ENCODE results near the gene PACS1. TPM values are rescaled to one million over a fixed set of nuclear protein-coding genes. Genes with fewer than 3 reads are reported as not detected.

Gene PACS1
- total RNA-seq, 1 donor from 2014 or later: 138 TPM

GRCh38 chr11:66047541-66048365, 22.3 kb upstream of the PACS1 start:
- Histone ChIP-seq H3K27ac (no peak overlapping the region), H3K4me1 (peaks cover 0 to 11% of the 10 kb centered on the region in 2 donors), H3K27me3 (no peaks in the 10 kb centered on the region), H3K9me3 (no peaks in the 10 kb centered on the region), H3K4me3 (no peak overlapping the region), H3K36me3 (no peaks in the 10 kb centered on the region)
- DNase-seq (ENCODE audit: low spot score in 2 of 2): no peak
- intact Hi-C loops (cut with DNase I): no loop called here
- no peak for TF ChIP-seq CTCF (IDR thresholded peaks at IDR 0.05)

GRCh38 chr11:66048547-66049323, 21.3 kb upstream of the PACS1 start, which contains the start of gene GAL3ST3:
GAL3ST3 (minus strand) TSS chr11:66049161; CDS start chr11:66045415, 3,746 bp downstream.
- no peak within 1 kb of the TSS for H3K27ac ChIP-seq
- peak within 1 kb of the TSS in 1 of 2 donors; percentile 37 for H3K4me3 ChIP-seq
- no peak for TF ChIP-seq CTCF (IDR thresholded peaks at IDR 0.05)
- no peaks in the 10 kb centered on the region for H3K9me3 ChIP-seq
- no peak for DNase-seq (ENCODE audit: low spot score in 2 of 2)
- no peaks in the 10 kb centered on the region for H3K27me3 ChIP-seq
- H3K36me3 ChIP-seq: no peaks in the 10 kb centered on the region
- intact Hi-C loops (cut with DNase I): no loop called here
- peaks cover 6 to 19% of the 10 kb centered on the region in 2 donors for H3K4me1 ChIP-seq

DNA sequence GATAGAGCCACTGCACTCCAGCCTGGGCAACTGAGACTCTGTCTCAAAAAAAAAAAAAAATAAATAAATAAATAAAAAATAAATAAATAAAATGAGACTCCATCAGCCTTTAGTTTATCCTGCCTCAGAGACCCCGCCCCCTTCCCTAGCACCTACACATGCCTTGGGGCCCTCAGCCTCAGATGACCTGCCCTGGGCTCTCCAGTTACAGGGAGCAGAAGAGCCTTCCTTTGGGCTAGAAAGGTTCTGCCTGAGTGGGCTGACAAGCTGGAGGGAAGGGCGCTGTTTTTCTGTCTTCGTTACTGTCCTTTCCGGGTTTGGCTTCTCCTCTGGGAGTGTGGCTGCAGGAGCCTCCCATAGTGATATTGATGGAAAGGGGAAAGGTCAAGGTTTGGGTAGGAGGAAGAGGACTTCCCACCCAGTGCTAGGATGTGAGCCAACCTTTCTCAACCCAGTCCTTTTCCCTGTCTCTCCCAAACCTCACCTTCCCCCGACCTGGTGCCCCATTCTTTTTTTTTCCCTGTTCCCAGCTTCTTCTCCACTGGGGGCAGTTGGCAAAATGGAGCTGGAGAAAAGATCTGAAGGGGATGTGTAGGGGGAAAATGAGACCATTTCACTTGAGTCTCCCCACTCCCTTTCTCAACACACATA, 19.4 kb upstream of the PACS1 start:
- Histone ChIP-seq H3K27ac (no peak overlapping the region), H3K27me3 (no peaks in the 10 kb centered on the region), H3K4me3 (no peak overlapping the region), H3K36me3 (peaks cover 13 to 15% of the 10 kb centered on the region in 2 donors), H3K9me3 (no peaks in the 10 kb centered on the region), H3K4me1 (peaks cover 6 to 19% of the 10 kb centered on the region in 2 donors)
- no peak for DNase-seq (ENCODE audit: low spot score in 2 of 2)
- TF ChIP-seq CTCF (IDR thresholded peaks at IDR 0.05): no peak
- intact Hi-C loops (cut with DNase I): no loop called here

GRCh38 chr11:66051371-66051765, 18.7 kb upstream of the PACS1 start:
- Histone ChIP-seq H3K4me3 (peak overlapping the region; percentile 94), H3K27me3 (no peaks in the 10 kb centered on the region), H3K36me3 (peaks cover 16 to 21% of the 10 kb centered on the region in 2 donors), H3K27ac (peak overlapping the region; percentile 83 to 84), H3K9me3 (no peaks in the 10 kb centered on the region), H3K4me1 (peaks cover 6 to 19% of the 10 kb centered on the region in 2 donors)
- no peak for TF ChIP-seq CTCF (IDR thresholded peaks at IDR 0.05)
- no peak for DNase-seq (ENCODE audit: low spot score in 2 of 2)
- intact Hi-C loops (cut with DNase I): no loop called here
